Peyer's patch (tissue), 4 donors: ENCODE measurements around the gene CHRNG.

ENCODE experiments used
- CTCF ChIP-seq, 6 experiments: fragments of 450-650 bp in 4 of 6; fragments of 200-600 bp in 2 of 6; sonication (generic) in 1 of 6; IDR thresholded peaks; one replicate each; pipeline ENCODE4 v1.5.1; 2017 to 2019; ENCODE audit warnings: antibody characterized with exemption in 6 of 6, mild to moderate bottlenecking in 3 of 6, moderate library complexity in 1 of 6
- POLR2A ChIP-seq, 2 donors: fragments of 450-650 bp; IDR thresholded peaks; one replicate each; pipeline ENCODE4 v1.5.1; 2017; ENCODE audit warnings: antibody characterized with exemption in 2 of 2, mild to moderate bottlenecking in 2 of 2, moderate library complexity in 2 of 2

GRCh38 chr2:232513353-232513752, 26.1 kb upstream of the CHRNG start:
- TF ChIP-seq CTCF (IDR thresholded peaks at IDR 0.05) (no peak), POLR2A (IDR thresholded peaks at IDR 0.05) (no peak)
